ENCODE measurements around the gene MRPL43.
"Not testable (repeated sequence)": the region's sequence is repeated elsewhere in the genome, so short reads cannot be mapped to it uniquely, and the experiment has no call there.

MRPL43 gene

GRCh38 chr10:100986952-100987684, at the start of gene MRPL43, which contains the start of gene TWNK:
TSS of gene MRPL43 (minus strand) at chr10:100987497. CDS start at chr10:100987443, 54 bp downstream.
TSS of gene TWNK (plus strand) at chr10:100987543. CDS start at chr10:100988211, 668 bp downstream.
- DNase-seq (ENCODE audit: low read depth in 2 of 2) = no peak

DNA sequence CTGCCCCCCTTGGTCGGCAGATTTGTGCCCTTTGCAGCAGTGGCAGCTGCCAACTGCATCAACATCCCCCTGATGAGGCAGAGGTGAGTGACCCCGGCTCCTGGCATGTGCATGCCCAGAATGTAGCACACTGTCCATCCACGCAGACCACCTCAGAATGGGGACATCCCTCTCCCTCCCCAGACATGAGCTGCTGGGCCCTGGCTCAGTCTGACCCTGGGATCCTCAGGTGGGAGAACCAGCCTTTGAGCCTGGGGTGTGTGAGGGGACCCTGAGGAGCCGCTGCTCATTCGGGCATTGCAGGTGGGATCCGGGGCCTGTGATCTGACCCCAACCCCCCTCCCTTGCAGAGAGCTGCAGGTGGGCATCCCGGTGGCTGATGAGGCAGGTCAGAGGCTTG, 49.4 kb upstream of the MRPL43 start:
- DNase-seq (ENCODE audit: low read depth in 2 of 2) = no peak

DNA sequence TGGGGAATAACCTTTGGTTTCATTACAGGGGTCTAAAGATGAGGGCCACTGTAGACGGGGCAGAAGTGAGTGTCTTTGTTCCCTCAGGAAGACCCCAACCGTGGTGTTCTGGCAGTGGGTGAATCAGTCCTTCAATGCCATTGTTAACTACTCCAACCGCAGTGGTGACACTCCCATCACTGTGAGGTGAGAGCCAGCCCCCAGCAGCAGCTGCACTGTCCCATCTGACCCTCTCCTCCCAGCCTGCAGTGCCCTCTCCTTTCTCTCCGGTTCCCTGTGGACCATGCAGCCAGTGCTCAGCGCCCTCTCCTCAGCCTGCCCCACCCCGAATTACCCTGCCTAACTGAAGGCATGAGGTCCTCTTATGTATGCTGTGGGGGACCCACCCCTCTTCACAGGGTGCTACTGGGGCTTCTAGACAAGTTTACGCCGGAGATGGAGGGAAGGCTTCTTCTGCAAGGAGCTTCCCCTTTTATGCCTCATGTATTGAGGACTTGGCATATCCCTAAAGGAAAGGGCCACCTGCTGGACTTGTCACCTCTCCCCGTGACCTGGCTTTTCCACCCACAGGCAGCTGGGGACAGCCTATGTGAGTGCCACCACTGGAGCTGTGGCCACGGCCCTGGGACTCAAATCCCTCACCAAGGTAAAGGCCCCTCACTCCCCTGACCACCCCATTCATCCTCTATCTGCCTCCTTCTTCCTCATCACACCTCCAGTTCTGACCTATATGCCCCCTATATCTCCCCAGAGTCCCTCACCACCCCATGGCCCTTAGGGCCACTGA, 48.8 kb upstream of the MRPL43 start:
- no peak for DNase-seq (ENCODE audit: low read depth in 2 of 2)

DNA sequence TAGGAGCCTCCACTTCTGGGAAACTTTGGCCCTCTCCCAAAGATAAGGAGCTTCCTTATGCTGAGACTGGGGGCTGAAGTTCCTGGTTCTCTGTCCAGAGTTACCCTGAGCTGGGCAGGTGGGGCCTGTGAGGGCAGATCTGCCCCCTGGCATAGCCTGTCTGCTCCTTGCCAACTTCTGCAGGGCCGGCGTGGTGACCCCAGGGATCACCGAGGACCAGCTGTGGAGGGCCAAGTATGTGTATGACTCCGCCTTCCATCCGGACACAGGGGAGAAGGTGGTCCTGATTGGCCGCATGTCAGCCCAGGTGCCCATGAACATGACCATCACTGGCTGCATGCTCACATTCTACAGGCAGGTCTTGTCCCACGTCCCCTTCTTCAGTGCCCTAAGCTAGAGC, 48.0 kb upstream of the MRPL43 start:
- no peak for DNase-seq (ENCODE audit: low read depth in 2 of 2)

- not testable (repeated sequence) for DNase-seq (ENCODE audit: low read depth in 2 of 2)
These were observed 47.1 kb upstream of the MRPL43 start for GRCh38 chr10:101034404-101034803.

DNA sequence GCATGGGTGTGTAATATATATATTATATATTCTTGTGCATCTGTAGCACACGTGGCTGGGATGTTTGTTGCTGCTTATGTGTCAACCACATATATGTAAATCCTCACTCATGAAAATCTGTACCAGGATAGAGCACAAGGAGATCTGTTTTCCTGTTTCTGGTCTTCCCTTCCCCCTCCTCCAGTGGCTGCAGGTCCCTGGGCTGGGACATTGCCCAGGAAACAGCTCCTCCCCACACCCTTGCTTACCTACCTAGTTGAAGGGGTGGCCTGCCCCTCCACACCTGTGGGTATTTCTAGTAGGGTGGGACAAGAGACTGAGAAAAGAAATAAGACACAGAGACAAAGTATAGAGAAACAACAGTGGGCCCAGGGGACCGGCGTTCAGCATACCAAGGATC, 46.0 kb upstream of the MRPL43 start:
- DNase-seq (ENCODE audit: low read depth in 2 of 2) = no peak

- DNase-seq (ENCODE audit: low read depth in 2 of 2) = peak in 1 of 2 experiments; percentile 66
These were observed 45.4 kb upstream of the MRPL43 start for GRCh38 chr10:101032637-101033224.

- DNase-seq (ENCODE audit: low read depth in 2 of 2) = no peak
These were observed 44.7 kb upstream of the MRPL43 start for GRCh38 chr10:101031796-101032636.

DNA sequence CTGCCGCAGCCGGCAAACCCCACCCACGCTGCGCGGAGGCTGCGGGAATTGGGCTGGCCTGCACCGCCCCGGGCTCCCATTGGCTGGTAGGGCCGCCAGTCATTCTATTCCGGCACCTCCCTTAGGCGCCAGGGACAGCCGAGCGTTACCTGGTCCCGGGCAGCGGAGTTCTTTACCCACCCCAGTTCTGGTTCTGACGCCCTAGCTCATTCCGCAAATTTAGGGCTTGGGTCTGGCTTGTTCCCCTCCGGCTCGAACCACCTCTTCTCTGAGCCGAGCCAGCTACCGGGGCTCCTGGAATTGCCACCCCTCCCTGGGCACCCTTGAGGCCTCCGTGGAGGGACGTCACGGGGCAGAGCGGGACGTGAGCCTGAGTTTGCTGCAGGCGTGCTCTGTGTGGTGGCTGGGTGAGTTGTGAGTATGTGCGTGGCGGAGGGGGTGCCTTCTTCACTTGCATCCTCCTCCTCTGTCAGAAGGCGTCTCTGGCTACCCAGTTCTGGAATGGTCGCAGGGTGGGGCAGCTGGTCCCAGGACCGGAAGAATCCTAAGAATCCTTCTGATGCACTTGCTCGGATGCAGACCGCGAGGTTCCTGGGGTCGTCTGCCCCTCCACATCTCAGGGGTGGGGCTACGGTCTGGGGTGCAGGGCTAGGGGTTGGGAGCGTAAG, 44.0 kb upstream of the MRPL43 start, which contains the start of the genes PDZD7 and SFXN3:
PDZD7 (minus strand) TSS at position 2 of the 668 bp plus-strand sequence. CDS start 910 bp downstream, outside the sequence.
SFXN3 (plus strand) TSS at position 107 of the 668 bp plus-strand sequence. CDS start 3,461 bp downstream, outside the sequence.
- peak; percentile 87 for DNase-seq (ENCODE audit: low read depth in 2 of 2)

DNA sequence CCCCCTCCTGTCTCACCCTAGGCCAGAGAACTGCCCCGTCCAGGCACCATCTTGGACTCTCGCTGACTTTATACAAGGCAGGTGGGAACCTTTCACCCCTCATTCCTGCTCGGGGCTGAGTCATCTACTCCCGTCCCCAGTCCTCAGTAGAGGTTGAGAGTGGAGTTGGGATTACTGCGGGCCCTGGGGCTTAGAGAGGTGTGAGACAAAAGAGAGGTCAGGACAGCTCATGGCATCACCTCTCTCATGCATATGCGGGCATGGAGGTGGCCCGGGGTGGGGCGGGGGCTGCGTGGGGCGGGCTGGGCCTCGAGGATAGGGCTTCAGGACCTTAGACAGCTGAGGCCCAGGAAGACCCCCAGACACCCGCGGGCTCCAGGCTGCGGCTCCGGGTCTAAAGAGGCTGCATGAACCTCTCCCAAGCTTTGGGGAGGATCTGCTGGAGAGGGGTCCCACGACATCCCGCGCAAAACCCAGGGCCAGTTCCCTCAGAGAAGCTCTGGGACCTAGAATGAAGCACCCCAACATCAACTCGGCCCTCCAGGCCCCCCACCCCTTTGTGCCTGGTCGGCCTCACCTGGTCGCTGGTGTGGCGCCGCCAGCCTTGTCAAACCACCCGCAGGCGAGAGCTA, 43.3 kb upstream of the MRPL43 start:
- no peak for DNase-seq (ENCODE audit: low read depth in 2 of 2)

DNA sequence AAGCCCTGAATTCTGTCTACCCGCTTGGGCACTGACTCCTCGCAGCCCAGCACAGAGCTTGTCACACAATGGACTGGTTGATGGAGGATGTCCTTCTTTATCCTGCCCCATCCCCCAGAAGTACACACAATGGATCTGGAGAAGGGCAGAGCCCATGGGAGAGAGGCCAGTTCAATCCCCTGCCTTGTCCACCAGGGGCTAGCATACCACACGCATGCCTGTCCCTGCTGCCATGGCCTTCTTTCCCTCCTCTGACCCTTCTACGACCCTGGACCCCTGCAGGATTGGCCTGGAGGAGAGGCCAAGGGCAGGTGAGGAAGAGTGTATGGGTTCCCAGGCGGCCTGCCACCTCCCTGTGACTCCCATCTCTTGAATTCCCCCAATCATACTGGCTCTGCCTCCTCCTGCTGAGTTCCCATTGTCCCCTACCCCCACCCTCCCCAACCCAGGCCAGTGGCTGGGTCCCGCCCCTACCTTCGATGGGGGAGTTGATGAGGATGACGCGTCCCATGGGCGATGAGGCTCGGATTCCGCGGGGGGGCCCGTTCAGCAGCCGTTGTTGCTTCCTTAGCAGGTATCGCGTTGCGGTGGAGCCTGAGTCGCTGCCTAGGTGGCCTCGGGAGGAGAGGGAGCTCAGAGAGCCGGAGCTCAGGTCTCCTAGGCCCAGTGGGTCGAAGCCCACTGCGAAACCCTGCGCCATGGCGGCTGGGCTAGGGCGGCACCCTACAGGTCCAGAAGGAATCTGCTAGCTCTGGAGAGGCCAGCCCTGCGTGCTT, 42.4 kb upstream of the MRPL43 start:
- DNase-seq (ENCODE audit: low read depth in 2 of 2) = no peak

DNA sequence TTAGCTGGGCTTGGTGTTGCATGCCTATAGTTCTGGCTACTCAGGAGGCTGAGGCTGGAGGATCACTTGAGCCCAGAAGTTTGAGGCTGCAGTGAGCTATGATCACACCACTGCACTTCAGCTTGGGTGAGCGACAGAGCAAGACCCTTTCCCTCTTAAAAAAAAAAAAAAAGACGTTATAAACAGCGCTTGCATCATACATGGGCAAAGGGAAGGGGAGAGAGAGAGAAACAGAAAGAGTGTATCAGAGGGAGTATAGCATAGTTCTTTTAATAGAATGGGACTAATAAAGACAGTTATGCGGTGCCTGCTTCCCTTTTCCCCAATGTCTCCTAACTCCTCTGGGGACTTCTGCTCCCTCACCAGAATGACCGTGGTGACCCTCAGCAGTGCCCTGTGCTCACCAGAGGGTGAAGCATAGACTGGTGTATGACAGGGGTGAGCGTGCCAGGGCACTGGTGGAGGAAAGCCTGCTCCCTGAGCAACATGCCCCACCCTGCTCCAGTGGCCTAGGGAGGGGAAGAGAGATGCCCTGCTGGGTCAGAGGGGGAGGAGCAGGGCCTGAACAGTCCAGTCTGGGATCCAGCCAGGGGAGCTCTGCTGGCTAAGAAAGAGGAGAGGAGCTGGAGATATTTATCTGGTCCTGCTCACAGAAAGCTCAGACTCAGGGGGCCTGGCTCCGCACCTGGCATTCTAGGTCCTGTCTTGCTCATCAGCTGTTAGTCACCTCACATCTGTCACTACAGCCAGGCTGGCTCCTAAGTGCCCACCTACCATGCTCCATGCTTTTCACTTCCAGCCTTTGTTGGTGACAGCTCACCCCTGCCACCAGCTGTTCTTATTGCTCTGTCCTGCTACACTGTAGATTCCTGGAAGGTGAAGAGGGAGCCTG, 41.4 kb upstream of the MRPL43 start:
- no peak for DNase-seq (ENCODE audit: low read depth in 2 of 2)

DNA sequence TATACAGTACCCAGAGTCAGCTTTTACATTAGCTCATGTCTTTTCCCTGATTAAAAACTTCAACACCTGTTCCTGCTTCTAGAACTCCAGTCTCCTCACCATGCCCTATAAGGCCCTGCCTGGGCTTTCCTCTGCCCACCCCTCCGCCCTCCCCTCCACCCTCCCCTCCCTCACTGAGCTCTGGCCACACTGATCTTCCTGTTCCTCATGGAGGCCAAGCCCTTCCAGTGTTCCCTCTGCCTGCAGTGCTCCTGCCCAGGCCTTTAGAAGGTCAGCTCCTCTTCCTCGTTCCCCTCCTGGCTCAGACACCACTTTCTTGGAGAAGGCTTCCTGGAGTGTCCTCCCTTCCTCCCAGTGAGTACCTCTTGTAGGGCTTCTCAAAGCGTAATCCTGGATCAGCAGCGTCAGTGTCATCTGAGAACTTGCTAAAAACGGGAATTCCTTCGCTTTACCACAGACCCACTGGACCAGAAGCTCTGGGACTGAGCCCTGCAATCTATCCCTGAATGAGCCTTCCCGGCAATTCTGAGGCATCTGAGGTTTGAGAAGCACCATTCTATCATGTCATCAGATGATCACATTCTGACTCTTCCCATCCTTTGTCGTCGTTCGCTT, 39.9 kb upstream of the MRPL43 start:
- DNase-seq (ENCODE audit: low read depth in 2 of 2) = no peak

GRCh38 chr10:101022967-101023705, 35.8 kb upstream of the MRPL43 start:
- no peak for DNase-seq (ENCODE audit: low read depth in 2 of 2)

GRCh38 chr10:101021692-101022251, 34.5 kb upstream of the MRPL43 start:
- DNase-seq (ENCODE audit: low read depth in 2 of 2) = no peak

DNA sequence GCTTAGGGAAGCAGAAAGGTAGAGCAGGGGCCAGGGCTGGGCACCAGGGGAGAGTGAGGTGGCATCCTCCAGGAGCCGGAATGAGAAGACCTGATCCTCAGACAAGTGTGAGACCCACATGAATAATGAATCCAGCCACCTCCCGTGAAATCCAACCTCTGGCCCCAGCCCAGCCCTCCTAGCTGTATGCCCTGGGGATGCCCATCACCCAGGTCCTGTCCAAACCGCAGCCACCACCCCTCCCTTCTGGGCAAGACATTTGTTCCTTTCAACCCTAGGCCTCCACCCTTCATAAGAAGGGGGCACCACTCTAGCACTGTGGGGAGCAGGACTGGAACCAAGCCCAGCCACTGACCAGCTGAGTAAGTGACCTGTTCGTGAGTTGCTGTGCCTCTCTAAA, 33.9 kb upstream of the MRPL43 start:
- DNase-seq (ENCODE audit: low read depth in 2 of 2) = no peak
